Measurements from ENCODE around the gene TRIM59.
"Not testable (repeated sequence)": the region's sequence is repeated elsewhere in the genome, so short reads cannot be mapped to it uniquely, and the experiment has no call there.

The TRIM59 gene

GRCh38 chr3:160454995-160455394, 5.4 kb upstream of the TRIM59 start:
- no peak for DNase-seq (ENCODE audit: low spot score)

GRCh38 chr3:160452251-160452650, 2.7 kb upstream of the TRIM59 start:
- DNase-seq (ENCODE audit: low spot score) = not testable (repeated sequence)

- no peak for DNase-seq (ENCODE audit: low spot score)
These were observed 2.0 kb upstream of the TRIM59 start for GRCh38 chr3:160451602-160452001.

- DNase-seq (ENCODE audit: low spot score) = no peak
These were observed 1.3 kb upstream of the TRIM59 start for GRCh38 chr3:160450846-160451245.

GRCh38 chr3:160448845-160449635, 546 bp downstream of the TRIM59 start:
- DNase-seq (ENCODE audit: low spot score) = peak; percentile 58

- no peak for DNase-seq (ENCODE audit: low spot score)
These were observed 2.0 kb downstream of the TRIM59 start for GRCh38 chr3:160447544-160447943.

- DNase-seq (ENCODE audit: low spot score) = no peak
These were observed 3.0 kb downstream of the TRIM59 start for GRCh38 chr3:160446522-160447056.

GRCh38 chr3:160445854-160446253, 3.7 kb downstream of the TRIM59 start:
- DNase-seq (ENCODE audit: low spot score) = no peak

GRCh38 chr3:160444411-160444810, 5.2 kb downstream of the TRIM59 start:
- DNase-seq (ENCODE audit: low spot score) = no peak

- no peak for DNase-seq (ENCODE audit: low spot score)
These were observed 8.9 kb downstream of the TRIM59 start for GRCh38 chr3:160440687-160441086.

- DNase-seq (ENCODE audit: low spot score) = no peak
These were observed 12.5 kb downstream of the TRIM59 start for GRCh38 chr3:160437083-160437455.

- no peak for DNase-seq (ENCODE audit: low spot score)
These were observed 13.8 kb downstream of the TRIM59 start for GRCh38 chr3:160435747-160436146.

GRCh38 chr3:160435095-160435494, 14.5 kb downstream of the TRIM59 start:
- DNase-seq (ENCODE audit: low spot score) = no peak

GRCh38 chr3:160434071-160434470, 15.5 kb downstream of the TRIM59 start:
- no peak for DNase-seq (ENCODE audit: low spot score)

GRCh38 chr3:160427832-160428424, 21.7 kb downstream of the TRIM59 start:
- no peak for DNase-seq (ENCODE audit: low spot score)

- DNase-seq (ENCODE audit: low spot score) = no peak
These were observed 32.3 kb downstream of the TRIM59 start for GRCh38 chr3:160417311-160417710.

- DNase-seq (ENCODE audit: low spot score) = peak; percentile 59
These were observed 35.9 kb downstream of the TRIM59 start for GRCh38 chr3:160413613-160414248.

GRCh38 chr3:160412477-160412876, 37.1 kb downstream of the TRIM59 start:
- no peak for DNase-seq (ENCODE audit: low spot score)

GRCh38 chr3:160409812-160410610, 39.6 kb downstream of the TRIM59 start:
- DNase-seq (ENCODE audit: low spot score) = no peak

GRCh38 chr3:160403796-160404470, 45.7 kb downstream of the TRIM59 start:
- DNase-seq (ENCODE audit: low spot score) = no peak

- DNase-seq (ENCODE audit: low spot score) = no peak
These were observed 46.5 kb downstream of the TRIM59 start for GRCh38 chr3:160403028-160403545.
